ENCODE measurements around the gene SPON2.

SPON2 gene

DNA sequence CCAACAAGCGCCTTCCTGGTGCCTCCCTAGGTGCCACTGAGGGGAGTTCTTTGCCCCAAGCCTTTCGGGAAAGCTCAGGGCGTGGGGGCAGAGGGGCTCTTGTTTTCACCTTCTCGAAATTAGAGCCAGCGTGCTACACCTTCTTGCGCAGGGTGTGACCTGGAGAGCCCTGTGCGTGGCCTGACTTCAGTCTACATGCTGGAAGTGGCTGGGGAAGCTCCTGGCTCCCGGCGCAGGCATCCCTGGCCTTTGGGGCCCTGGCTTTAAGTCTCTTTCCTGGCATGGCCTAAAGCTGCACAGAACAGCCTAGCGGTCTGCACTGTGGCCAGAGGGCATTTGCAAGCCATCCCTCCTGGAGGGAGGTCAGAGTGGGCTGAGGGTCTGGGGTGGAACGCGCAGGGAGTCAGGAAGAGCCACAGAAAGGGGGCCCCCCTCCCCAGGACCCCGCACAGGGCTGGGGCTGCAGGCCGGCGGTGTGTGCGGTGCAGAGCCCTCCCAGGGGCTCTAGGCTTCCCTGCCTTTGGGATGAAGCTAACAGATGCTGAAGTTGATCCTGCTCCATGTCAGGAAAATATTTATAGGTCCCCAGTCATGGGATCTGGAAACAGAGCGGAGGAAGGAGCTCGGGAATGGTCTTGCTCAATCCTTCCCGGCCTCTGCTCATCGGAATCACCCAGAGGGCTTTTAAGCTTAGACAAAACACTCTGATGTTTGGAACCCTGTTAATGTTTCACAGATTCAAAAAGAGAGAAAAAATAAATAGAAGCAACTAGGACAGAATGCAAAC, 781 bp upstream of the SPON2 start:
- DNase-seq, result no peak

DNA sequence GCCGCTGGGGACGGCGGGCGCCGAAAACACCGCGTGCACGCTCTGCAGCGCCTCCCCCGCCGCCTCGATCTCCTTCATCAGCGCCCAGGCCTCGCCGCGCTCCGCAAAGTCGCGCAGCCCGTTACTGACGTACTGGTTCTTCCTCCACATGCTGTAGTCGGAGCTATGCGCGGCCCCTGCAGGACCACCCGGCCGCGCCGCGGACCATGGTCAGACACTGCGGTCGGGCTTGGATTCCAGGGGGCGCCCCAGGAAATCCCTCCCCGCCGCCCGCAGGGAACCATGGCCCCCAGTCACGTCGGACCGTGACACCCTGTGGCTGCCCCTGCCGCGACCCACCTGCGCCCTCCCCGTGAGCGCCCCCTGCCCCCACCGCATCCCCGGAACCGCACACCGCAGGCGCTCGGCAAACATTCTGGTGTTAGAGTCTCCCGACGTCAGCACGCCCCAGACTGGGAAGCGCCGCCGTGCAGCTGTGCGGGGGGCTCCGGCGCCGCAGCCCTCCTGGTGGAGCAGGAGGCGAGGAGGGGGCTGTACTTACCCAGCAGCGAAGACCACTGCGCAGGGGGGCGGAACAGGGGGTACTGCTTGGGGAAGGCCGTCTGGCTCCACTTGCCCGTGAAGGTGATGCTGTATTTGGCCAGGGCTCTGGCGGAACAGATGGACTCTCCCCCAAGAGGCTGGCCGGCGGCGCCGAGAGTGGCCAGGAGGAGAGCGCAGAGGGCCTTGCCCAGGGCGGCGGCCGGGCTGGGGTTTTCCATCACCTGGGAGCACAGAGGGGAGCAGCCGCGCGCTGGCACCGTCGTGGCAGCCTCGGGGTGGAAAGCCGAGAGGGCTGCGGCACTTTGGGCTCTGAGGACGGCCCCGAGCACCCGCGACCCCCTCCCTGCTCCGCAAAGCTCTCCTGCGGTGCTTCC, 814 bp downstream of the SPON2 start:
- DNase-seq, result no peak

DNA sequence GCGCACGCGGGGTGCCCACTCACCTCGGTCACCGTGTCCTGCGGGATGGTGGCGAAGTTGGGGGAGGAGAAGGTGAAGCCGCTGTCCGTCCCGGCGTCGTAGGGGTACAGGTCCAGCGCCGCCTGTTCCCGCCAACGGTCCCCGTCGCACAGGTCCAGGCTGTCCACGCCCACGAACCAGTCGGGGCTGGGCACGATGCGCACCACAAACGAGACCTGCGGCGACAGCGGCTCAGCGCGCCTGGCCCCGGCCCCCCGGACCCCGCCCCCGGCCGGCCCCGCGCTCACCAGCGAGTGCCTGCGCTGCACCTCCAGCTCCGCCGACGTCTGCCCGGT, 1.4 kb downstream of the SPON2 start:
- no peak for DNase-seq

DNA sequence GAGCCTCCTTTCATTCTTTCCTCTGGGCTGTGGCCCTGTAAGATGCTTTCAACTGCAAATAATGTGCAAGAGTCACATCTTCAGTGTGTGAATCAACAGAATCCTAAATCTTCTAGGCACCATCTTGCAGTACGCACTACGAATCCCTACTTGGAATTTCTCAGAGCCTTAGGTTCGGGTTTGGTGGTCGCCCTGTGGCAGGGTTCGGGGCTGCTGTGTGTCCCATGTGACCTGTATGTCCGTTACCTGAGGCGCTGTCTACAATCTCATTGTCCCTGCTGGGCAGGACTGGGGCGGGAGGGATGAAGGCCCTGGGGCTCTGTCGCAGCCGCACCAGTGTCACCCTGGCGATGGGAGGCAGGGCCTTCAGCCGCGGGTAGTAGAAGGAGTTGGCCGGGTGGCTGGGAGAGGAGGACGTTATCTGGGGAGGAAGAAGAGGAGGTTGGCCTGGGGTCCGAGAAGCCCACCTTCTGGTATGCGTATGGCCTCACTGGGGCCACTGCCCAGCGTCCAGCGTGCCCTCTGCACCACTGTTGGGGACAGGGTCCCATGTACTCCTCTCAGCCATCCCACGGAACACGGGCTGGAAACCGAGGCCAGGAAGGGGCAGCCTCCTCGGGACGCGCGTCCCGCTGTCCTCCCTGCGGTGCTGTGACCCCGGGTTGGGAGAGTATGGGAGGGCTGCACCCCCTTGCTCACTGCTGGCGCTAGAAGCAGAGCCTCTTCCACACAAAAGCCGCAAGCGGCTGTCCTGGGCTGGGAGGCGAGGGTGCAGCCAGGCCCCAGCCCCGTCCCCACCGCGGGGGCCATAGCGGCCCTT, 2.0 kb downstream of the SPON2 start:
- DNase-seq, result no peak

DNA sequence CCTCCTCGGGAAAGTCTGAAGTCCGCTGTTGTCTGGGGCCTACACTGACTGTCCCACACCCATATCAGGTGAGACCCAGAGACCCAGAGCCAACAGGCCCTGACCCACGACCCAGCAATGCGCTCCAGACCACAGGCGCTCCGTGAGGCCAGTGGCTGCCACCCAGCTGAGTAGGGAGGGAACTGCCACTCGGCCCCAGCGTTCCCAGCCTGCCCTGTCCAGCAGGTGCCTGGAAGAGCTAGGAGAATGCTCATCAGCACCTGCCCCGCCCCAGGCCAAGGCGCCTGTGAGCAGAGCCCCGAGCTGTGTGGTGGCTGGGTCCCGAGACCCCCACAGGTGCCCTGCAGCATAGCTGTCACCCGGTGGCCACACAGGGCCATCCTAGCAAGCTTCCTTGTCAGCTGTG, 2.7 kb downstream of the SPON2 start:
- DNase-seq, result no peak

DNA sequence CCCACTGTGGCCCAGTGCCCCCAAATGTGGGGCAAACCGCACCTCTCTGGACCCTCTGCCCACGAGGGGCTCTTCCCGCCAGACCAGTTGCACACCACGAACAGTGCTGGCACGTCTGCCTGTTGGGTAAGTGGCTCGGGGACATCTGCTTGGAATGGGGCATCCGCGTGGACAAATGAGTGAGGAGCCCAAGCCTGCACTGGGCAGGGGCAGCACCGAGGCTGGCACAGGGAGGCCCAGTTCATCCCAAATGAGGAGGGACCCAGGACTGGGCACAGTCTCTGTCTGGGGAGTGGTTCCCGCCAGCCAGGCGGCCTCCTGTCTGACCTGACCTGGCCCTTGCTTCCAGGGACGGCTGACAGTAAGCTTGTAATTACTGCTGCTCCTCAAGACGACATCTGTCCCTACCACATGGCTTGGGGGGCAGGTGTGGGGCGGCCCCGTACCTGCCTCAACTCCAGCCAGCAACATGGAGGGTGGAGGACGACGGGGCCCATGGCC, 3.2 kb downstream of the SPON2 start:
- DNase-seq, result no peak

DNA sequence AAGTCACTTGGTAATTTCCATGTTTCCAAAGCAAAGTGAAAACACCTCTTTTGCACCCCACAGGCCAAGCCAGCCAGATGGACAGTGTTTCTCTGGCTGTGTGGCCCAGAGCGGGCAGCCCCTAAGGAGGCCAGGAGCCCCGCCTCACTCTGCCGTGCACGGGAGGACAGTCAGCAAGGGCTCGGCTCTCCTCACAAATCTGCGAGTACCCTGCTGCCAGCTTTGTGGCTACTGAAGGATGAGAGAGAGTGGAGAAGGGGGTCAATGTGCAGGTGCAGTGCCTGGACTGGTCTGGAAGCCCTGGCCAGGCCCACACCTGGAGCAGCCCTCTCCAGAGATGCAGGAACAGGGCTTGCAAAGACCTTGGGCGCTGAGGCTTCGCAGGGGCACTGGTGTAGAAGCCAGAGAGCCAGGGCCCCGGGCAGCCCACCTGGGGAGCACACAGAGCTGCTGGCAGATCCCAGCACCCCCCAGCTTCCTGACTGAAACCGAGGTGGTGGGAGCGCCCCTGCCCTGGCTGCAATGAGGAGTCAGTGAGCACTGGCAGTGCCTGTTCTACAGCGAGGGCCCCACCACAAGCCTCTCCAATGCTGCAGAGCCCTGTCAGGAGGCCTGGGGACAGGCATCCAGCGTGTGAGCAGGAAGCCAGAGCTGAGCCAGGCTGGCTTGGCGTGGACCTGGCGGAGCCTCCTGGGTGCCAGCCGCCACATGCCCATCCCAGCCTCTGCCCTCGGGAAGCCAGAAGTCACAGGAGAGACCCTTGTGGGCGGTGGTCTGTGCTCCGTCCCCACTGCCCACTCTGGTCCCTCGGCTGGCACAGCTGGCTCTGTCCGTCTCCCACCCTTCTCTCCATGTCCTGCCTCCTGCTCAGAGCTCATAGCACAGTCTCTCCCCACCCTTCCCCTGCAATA, 3.9 kb downstream of the SPON2 start:
- DNase-seq, result no peak

DNA sequence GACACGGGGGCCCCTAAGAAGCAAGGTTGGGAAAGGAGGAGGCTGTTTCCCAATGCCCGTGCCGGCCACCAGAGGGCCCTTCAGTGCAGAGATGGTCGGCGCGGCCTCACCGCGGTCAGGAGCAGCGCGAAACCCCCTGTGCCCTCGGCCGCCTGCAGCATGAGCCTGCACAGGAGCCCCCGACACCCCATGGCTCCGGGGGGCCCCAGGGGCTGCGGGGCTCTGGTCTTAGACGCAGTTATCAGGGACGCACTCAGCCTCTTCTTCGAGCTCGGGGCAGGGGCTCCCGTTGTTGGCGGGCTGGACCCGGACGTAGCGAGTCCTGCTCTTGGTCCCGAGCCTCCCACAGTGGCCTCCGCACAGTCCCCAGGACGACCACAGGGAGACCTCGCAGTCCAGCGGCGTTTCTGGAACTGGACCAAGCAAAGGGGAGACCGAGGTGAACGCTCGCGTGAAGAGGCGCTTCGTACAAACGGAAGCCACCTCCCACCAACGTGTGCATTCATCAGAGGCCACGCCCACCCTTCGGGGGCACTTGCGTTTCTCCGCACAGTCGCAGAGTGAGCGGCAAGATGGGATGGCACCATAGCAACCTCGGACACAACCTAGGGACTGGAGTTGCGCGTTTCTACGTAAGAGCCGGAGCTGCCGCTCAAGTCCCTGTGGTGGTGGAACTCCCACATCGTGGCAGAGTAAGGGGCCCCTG, 5.0 kb downstream of the SPON2 start:
- peak in 44 of 51 donors; percentile 13 to 78 (median 51) for DNase-seq

DNA sequence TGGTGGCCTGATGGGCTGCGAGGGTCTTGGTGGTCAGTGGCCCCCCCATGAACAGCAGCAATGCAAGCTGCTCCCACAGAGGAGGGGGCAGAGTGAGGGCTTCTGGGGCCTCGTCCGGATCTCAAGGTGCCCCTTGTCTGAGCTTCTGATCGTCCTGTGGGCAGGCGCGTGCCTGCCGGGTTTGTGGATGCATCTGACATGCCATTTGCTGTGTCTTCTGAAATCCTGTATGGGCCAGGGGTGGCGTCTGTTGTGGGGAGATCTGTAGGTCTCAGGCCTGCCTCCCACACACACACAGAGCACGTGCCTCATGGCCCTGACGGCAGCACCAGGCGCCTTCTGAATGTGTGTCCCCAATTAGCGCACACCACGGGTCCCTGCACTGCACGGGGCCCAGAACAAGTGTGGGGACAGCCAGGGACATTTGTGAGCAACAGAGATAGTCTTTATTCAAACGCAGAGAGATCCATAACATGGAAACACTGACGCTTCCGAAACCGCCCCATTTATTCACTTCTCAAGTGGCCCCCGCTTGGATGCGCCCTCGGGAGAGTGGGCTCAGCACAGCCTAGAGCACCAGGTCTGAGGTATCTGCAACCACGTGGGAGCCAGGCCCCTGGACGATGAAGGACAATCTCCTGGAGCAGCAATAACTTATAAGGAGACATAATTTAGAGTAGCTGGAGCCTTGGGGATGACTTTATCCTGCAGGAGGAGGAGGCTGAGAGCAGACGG, 5.7 kb downstream of the SPON2 start:
- DNase-seq, result no peak

DNA sequence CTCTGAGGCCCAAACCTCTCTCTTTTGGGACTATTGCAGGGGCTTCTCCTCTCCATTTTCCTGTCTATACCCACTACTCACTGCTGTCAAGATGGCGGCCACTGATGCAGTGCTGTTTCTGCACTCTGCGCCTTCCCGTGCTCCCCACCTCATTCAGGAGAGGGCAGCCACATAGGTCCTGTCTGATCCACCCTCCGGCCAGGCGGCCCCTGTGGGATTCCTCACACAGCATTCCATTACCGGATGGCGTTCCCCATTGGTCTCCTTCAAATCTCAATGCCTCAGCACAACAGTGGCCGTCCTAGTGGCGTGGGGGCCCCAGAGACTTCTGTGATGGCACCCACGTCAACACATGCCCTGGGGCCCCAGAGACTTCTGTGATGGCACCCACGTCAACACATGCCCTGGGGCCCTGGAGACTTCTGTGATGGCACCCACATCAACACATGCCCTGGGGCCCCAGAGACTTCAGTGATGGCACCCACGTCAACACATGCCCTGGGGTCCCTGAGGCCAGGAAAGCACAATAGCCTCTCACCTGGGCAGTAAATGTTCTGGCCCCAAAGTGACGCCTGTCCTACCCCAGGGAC, 7.3 kb downstream of the SPON2 start:
- no peak for DNase-seq

DNA sequence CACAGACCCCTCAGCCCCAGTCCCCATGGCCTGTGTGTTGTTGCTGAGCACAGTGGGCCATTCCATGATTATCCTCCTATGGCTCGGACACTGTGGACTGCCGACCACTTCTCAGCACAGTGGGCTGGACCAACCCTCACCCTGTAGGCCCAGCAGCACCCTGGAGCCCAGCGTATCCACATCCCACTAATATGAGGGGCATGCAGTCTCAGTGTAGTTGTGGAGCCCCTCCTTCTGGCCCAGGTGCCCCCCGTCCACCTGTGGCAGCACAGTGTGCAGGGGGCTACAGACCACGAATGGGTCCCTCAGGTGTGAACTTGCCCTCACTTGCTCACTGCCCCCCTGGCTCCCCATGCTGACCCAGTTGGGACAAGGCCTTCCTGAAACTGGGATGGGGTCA, 7.9 kb downstream of the SPON2 start:
- DNase-seq, result no peak

DNA sequence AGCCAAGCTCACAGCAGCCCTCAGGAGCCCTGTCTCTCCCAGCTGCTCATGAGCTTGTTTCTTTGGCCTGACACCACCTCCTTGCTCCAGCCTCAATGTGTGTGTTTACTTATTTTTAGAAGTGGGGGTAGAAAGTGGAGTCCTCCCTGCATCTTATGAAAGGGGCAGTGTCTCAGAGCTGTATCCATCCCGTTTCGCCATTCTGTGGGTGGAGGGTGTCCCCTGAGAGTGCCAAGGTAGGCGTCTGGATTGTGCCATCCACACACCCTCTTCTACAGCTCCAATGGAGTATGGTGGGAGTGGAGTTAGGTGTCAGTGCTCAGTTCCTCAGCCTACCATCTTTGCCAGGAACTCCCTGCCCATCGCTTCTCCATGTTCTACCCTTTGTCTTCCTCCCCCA, 8.3 kb downstream of the SPON2 start:
- DNase-seq, result no peak

DNA sequence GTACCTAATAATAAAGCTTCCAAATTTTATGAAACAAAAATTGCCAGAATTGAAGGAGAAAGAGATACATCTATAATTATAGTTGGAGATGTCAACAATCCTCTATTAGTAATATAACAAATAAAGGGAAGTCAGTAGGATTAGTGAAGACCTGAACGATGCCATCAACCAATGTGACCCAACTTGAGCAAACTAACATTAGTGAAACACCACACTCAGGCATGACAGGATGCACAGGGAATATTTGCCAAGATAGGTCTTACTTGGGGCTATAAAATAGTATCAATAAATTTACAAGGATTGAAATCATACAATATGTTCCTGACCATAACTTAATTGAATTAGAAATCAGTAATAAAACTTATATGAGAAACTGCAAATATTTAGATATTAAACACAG, 12.0 kb downstream of the SPON2 start:
- DNase-seq, result no peak

DNA sequence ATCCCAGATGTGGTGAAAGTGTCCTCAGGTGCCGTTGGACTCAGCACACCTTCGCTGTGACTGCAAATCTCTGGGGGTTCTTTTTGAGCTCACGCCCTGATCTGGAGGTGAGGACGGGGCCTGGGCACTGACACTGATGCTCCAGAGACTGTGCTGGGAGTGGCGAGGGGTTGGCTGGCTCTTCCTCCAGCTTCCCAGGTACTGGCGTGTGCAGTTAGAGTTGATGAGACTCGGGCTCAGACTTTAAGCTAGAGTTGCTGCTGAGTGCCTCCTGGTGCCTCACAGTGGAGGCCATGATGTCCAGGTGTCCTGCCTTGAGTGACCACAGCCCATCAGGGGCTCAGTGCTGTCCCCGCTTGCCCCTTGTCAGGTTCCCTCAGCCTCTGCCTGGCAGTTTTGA, 16.3 kb downstream of the SPON2 start:
- DNase-seq, result no peak

DNA sequence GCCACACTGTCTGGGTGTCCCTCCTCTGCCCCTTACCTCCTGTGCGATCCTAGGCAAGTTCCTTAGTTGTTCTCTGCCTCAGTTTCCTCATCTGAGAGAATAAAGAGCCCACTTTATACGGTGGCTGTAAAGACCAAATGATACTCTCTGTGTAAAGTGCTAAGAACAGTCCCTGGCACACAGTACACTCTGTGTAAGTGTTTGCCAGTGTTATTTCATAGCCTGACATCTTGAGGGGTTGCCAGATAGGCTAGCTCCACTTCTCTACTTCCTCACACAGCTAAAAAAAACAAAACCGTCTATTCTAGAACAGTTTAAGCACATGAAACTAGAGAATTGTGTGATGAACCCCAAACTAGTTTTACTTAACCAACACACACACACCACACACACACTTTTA, 17.1 kb downstream of the SPON2 start:
- DNase-seq, result no peak

DNA sequence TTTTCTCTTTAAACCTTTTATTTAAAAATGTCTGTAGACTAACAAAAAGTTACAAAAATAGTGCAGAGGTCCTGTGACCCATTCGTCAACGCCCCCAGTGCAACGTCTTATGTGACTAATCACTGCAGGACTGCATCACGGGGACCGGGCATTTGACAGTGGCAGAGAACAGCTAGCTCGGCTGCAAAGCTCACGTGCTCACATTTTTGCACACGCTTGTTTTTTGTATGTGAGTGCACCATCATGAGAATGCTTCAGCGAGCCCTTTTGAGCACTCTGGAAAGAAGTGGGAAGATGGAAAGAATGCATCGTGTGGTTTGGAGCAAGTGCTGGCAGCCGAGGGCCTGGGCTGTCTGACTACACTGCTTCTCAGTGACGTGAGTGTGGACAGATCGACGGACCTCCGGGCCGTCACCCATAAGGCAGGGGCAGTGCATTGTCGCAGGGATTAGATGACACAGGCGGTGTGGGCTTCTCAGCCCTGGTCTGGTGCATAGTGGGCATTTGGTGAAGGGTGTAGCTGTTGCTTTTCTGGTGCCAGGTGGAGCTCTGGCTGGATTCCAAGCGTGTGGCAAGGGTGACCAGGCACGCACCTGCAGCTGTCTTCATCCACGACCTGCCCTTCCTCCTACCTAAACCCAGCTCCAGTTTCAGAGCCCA, 17.7 kb downstream of the SPON2 start:
- no peak for DNase-seq

DNA sequence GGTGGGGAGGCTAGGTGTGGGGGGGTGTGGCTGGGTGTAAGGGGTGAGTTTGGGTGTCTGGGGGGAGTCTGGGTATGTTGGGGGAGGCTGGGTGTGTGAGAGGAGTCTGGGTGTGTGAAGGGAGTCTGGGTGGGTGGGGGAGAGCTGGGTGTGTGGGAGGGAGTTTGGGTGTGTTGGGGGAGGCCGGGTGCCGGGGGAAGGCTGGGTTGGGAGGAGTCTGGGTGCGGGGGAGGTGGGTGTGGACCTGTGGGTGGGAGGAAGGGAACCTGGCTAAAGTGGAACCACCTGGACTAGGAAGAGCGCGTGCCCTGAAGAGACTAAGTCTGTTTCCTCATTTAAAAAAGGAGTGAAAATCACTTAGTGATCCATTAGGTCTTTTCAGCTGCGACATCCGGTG, 18.3 kb downstream of the SPON2 start:
- no peak for DNase-seq

DNA sequence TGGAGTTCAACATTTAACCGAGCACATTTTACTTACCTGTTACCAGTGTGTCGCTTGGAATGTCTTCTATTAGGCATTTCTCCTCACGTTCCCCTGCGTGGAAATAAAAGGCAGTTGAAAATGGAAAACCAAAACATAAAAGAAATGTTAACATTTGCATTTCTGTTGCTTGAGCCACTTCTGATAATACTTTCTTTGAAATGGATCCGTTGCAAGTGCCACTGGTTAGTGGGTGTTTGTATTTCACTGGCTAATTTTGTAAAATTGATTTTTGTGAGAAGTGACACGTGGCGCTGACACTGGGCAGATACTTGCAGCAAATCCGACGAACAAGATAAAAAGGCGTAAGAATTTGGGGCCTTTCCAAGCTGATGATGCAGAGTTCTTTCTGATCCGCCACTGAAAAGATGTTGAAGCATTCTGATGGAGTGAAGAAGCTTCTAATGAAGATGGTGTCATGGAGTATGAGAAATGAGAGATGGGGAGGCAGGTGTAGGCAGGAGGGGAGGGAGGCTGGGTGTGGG, 18.8 kb downstream of the SPON2 start:
- DNase-seq, result no peak

Measured in hypothalamus (tissue), 51 donors.